ENCODE data around the gene C7. TPM values are rescaled to one million over a fixed set of nuclear protein-coding genes. Genes with fewer than 3 reads are reported as not detected.

The C7 gene
- total RNA-seq (2022; extraction: Qiagen RNA extraction; ENCODE audit: low read depth): not detected in 5 replicates

DNA sequence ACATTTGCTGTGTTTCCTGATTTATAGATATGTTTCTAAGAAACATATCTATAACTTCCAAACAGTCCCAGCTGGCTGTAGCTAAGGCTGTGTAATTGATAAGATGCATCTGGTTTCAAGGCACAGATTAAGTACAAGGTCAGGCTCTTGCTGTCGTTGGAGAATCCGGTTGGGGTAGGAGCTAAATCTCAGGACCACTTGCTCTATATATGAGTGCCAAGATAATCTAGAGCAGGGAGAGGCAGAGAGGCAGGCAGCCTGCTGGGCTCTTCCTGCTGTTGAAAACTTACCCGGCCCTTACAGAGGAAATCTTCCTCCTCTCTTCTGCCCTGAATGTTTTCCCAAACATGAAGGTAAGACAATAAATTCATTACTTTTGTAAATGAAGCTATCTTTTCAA, at the start of gene C7:
Gene C7 (plus strand): TSS at position 234 of the 400 bp plus-strand sequence. CDS start 114 bp downstream, at position 348.

Other genes starting within 250 kb of the C7 start
- 3.1 to 4.5 TPM (median 3.8 TPM) in 5 replicates for gene PTGER4, start 229.6 kb upstream of the C7 start, total RNA-seq (2022; extraction: Qiagen RNA extraction; ENCODE audit: low read depth)
- 7.5 to 16.1 TPM (median 10.1 TPM) in 5 replicates for gene TTC33, start 153.5 kb upstream of the C7 start, total RNA-seq (2022; extraction: Qiagen RNA extraction; ENCODE audit: low read depth)
- 29.0 to 54.8 TPM (median 39.1 TPM) in 5 replicates for gene PRKAA1, start 111.1 kb upstream of the C7 start, total RNA-seq (2022; extraction: Qiagen RNA extraction; ENCODE audit: low read depth)
- gene RPL37, start 74.3 kb upstream of the C7 start, total RNA-seq (2022; extraction: Qiagen RNA extraction; ENCODE audit: low read depth): 2,580 to 3,166 TPM (median 2,695 TPM) in 5 replicates
- 2.9 to 3.3 TPM (median 3.1 TPM) in 5 replicates for gene CARD6, start 68.1 kb upstream of the C7 start, total RNA-seq (2022; extraction: Qiagen RNA extraction; ENCODE audit: low read depth)
- gene MROH2B, start 161.8 kb downstream of the C7 start, total RNA-seq (2022; extraction: Qiagen RNA extraction; ENCODE audit: low read depth): not detected in 5 replicates